Gastrocnemius medialis (tissue), 4 donors: ENCODE measurements around the gene KDM4C. TPM values are rescaled to one million over a fixed set of nuclear protein-coding genes. Genes with fewer than 3 reads are reported as not detected.
A peak's percentile ranks its signal among the peaks of the same experiment; 100 is the strongest.

Experiments used
- ATAC-seq, 2 donors: fragments of 150-250 bp; one replicate each; pipeline ENCODE4 v1.9.1; 2016
- DNase-seq, 2 donors: peaks; one replicate each; pipeline ENCODE4 v3.0.0-alpha.2; 2019
- H3K27ac ChIP-seq, 4 donors: fragments of 200-600 bp; sonication (generic); 1 replicate in 1 of 4; 2 replicates in 3 of 4; pipeline ENCODE4 v1.5.1; 2016 to 2018; ENCODE audit warnings: mild to moderate bottlenecking in 2 of 4, moderate library complexity in 1 of 4
- H3K27me3 ChIP-seq, 3 donors: fragments of 200-600 bp; sonication (generic) in 2 of 3; 1 replicate in 1 of 3; 2 replicates in 2 of 3; pipeline versions ENCODE4 v1.5.1 to v1.6.0; 2016 to 2019; ENCODE audit warnings: mild to moderate bottlenecking in 1 of 3, moderate library complexity in 1 of 3
- H3K36me3 ChIP-seq, 2 donors: fragments of 200-600 bp; sonication (generic) in 1 of 2; one replicate each; pipeline ENCODE4 v1.5.1; 2017 to 2018
- H3K4me1 ChIP-seq, 2 donors: fragments of 200-600 bp; sonication (generic) in 1 of 2; one replicate each; pipeline ENCODE4 v1.5.1; 2016 to 2017; ENCODE audit warnings: mild to moderate bottlenecking in 2 of 2
- H3K4me3 ChIP-seq, 4 donors: fragments of 200-600 bp; sonication (generic) in 3 of 4; 1 replicate in 1 of 4; 2 replicates in 3 of 4; pipeline ENCODE4 v1.5.1; 2016 to 2019; ENCODE audit warnings: mild to moderate bottlenecking in 2 of 4
- H3K9me3 ChIP-seq, 3 donors: fragments of 200-600 bp; sonication (generic) in 2 of 3; 1 replicate in 1 of 3; 2 replicates in 2 of 3; pipeline ENCODE4 v1.5.1; 2016 to 2019
- CTCF ChIP-seq, 5 experiments: fragments of 450-650 bp in 3 of 5; fragments of 200-600 bp in 2 of 5; sonication (generic) in 2 of 5; IDR thresholded peaks in 4 of 5; conservative IDR thresholded peaks in 1 of 5; 1 replicate in 4 of 5; 2 replicates in 1 of 5; pipeline ENCODE4 v1.5.1; 2016 to 2019; ENCODE audit warnings: antibody characterized with exemption in 5 of 5, mild to moderate bottlenecking in 3 of 5, moderate library complexity in 3 of 5
- POLR2A ChIP-seq, 2 donors: fragments of 450-650 bp; IDR thresholded peaks; one replicate each; pipeline ENCODE4 v1.6.1; 2017; ENCODE audit warnings: antibody characterized with exemption in 2 of 2, mild to moderate bottlenecking in 2 of 2, moderate library complexity in 2 of 2
- in situ Hi-C, 4 donors: fragments of 200-750 bp; cut with MboI; loops; one replicate each; pipeline versions ENCODE4 v1.15.0 to v1.8.0; 2017; ENCODE audit warnings: low sequenced_read_pairs in 4 of 4
- intact Hi-C: fragments of 100-400 bp; cut with DNase I; formaldehyde crosslinking; loops from one replicate; pipeline ENCODE4 v1.15.1; 2023; ENCODE audit warnings: low total_unique reads
- total RNA-seq, 4 donors: library from RNA; depleted of rRNA; stranded (reverse); fragments of >200 nt; gene quantifications; one replicate each; pipeline versions ENCODE4 v1.1.0 to v1.2.3, GENCODE V29; 2016

Gene KDM4C
- total RNA-seq, 4 donors from 2014 or later, result 7.7 to 23.3 (median 10.0) TPM

DNA sequence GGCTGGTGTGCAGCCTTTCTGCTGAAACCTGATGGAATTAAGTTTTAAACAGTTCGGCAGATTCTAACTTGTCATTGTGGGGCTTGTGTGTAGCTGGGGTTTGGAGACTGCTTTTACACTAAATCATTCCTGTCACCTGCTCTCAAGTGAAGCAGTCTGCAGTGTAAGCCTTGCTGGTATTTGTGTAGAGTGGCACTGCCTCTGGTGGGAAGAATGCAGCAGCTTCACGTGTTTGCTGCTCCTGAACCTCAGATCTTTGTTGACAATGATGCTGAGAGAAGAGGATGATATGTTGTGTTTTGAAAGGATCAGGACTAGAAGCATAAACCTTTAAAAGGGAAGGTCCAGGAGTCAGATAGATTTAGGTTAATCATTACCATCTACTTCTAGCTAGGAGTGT lies 88.1 kb downstream of the KDM4C start:
- no peak for TF ChIP-seq CTCF (IDR thresholded peaks at IDR 0.05 in 4 of 5, conservative IDR thresholded peaks at IDR 0.05 in 1 of 5)
- no peak for TF ChIP-seq POLR2A (IDR thresholded peaks at IDR 0.05)
- in situ Hi-C loops, result no loop called here
- Histone ChIP-seq H3K36me3 (no peaks in the 10 kb centered on the region), H3K9me3 (no peaks in the 10 kb centered on the region), H3K4me1 (peaks cover 5 to 6% of the 10 kb centered on the region in 2 donors), H3K4me3 (no peak overlapping the region), H3K27ac (no peak overlapping the region), H3K27me3 (no peaks in the 10 kb centered on the region)
- intact Hi-C loops, result no loop called here
- no peak for DNase-seq
- no peak for ATAC-seq

DNA sequence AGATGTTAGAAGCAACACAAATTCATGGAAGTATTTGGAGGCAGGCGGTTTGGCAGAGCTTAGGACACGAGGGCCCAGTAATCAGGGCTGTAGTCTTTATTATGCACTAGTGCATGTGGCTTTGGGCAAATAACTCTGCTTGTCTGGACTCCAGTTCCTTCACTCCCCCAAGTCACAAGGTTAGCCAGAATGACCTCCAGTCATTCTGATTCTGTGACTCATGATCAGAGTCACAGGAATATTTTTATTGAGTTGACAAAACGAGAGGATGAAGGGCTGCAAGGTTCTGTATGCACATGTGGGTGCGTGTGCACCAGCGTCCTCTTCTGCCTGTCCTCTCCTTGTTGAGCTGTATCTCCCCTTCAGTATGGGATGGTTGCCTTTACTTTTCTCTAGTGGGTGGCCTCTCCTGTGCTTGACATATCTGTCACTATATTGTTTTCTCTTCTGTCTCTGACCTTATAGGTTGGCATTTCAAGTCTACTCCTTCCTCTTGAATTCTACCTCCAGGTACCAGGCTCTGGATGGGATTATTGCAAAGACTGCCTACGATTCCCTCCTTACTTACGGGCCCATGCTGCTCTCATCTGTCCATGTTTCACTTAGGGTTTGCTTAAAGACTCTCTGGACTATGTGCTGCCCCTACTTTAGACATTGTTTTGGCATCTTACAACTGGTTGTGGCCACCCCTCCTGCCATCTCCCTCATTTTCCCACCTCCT lies 94.6 kb downstream of the KDM4C start:
- intact Hi-C loops, result no loop called here
- no peak overlapping the region for H3K4me3 ChIP-seq
- H3K27ac ChIP-seq, result peak overlapping the region in 1 of 4 donors; percentile 38
- in situ Hi-C loops, result no loop called here
- H3K4me1 ChIP-seq, result no peaks in the 10 kb centered on the region
- H3K27me3 ChIP-seq, result no peaks in the 10 kb centered on the region
- no peak for TF ChIP-seq POLR2A (IDR thresholded peaks at IDR 0.05)
- no peak for TF ChIP-seq CTCF (IDR thresholded peaks at IDR 0.05 in 4 of 5, conservative IDR thresholded peaks at IDR 0.05 in 1 of 5)
- ATAC-seq (peak in 1 of 2 donors; percentile 65), DNase-seq (no peak)
- no peaks in the 10 kb centered on the region for H3K36me3 ChIP-seq
- H3K9me3 ChIP-seq, result no peaks in the 10 kb centered on the region

DNA sequence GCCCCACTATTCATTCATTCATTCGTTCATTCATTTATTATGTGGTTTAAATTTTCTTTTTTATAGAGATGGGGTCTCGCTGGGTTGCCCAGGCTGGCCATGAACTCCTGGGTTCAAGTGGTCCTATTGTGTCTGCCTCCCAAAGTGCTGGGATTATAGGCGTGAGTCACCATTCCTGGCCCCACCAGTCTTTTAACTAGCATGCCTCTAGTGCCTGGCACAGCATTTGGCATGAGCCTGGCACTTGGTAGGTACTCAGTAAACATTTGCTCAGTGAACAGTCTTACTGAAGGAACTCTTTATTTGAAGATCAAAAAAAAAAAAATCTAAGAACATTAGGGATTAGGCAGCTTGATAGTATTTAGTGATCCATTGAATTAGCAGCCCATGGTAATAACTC lies 98.1 kb downstream of the KDM4C start:
- H3K36me3 ChIP-seq, result no peaks in the 10 kb centered on the region
- intact Hi-C loops (no loop called here), in situ Hi-C loops (no loop called here)
- H3K4me1 ChIP-seq, result peaks cover 0 to 3% of the 10 kb centered on the region in 2 donors
- H3K27ac ChIP-seq, result no peak overlapping the region
- TF ChIP-seq CTCF (IDR thresholded peaks at IDR 0.05 in 4 of 5, conservative IDR thresholded peaks at IDR 0.05 in 1 of 5), result no peak
- TF ChIP-seq POLR2A (IDR thresholded peaks at IDR 0.05), result no peak
- H3K4me3 ChIP-seq, result no peak overlapping the region
- DNase-seq (no peak), ATAC-seq (no peak)
- H3K27me3 ChIP-seq, result no peaks in the 10 kb centered on the region
- no peaks in the 10 kb centered on the region for H3K9me3 ChIP-seq

DNA sequence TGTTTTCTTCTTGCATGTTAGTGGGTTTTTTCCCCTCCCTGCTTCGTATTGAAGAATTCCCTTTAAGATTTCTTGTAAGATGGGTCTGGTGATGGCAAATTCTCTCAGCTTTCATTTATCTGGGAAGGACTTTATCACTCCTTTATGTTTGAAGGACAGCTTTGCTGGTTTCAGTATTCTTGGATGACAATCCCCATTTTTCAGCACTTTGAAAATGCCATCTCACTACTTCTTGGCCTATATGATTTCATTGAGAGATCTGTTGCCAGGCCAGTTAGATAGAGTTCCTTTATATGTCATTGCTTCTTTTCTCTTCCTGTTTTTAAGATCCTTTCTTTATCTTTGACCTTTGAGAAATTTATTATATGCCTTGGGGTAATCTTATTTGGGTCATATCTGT lies 106.3 kb downstream of the KDM4C start:
- intact Hi-C loops, result no loop called here
- no peak for DNase-seq
- peaks cover 0 to 3% of the 10 kb centered on the region in 2 donors for H3K4me1 ChIP-seq
- H3K4me3 ChIP-seq, result no peak overlapping the region
- peaks cover 0 to 10% (median 0%) of the 10 kb centered on the region in 3 donors for H3K9me3 ChIP-seq
- TF ChIP-seq CTCF (IDR thresholded peaks at IDR 0.05 in 4 of 5, conservative IDR thresholded peaks at IDR 0.05 in 1 of 5) (no peak), POLR2A (IDR thresholded peaks at IDR 0.05) (no peak)
- in situ Hi-C loops, result no loop called here
- H3K27ac ChIP-seq, result no peak overlapping the region
- no peaks in the 10 kb centered on the region for H3K27me3 ChIP-seq
- H3K36me3 ChIP-seq, result no peaks in the 10 kb centered on the region
- ATAC-seq, result no peak
